Neural cell (in vitro differentiated cells): ENCODE measurements around the gene CERT1.

Experiments used
- EZH2 ChIP-seq: fragments of 200-600, 300-800 bp; shearing (Covaris generic), sonication (generic); IDR thresholded peaks from 2 replicates; pipeline ENCODE4 v1.6.1; 2014; ENCODE audit warnings: antibody characterized with exemption, low read length, borderline replicate concordance, mild to moderate bottlenecking; ENCODE audit not compliant: insufficient read depth, poor library complexity, severe bottlenecking
- MXI1 ChIP-seq: fragments of 450-650 bp; conservative IDR thresholded peaks from 2 replicates; pipeline ENCODE4 v1.6.1; 2014; ENCODE audit warnings: antibody characterized with exemption, mild to moderate bottlenecking; ENCODE audit not compliant: poor library complexity, severe bottlenecking
- POLR2AphosphoS5 ChIP-seq: IDR thresholded peaks from 2 replicates; pipeline ENCODE4 v1.6.1; 2012
- RAD21 ChIP-seq: fragments of 450-650 bp; conservative IDR thresholded peaks from 2 replicates; pipeline ENCODE4 v1.6.1; 2014; ENCODE audit warnings: antibody characterized with exemption, mild to moderate bottlenecking, moderate library complexity
- SMC3 ChIP-seq: fragments of 450-650 bp; conservative IDR thresholded peaks from 2 replicates; pipeline ENCODE4 v1.6.1; 2014; ENCODE audit warnings: antibody characterized with exemption, mild to moderate bottlenecking, moderate library complexity; ENCODE audit not compliant: poor library complexity
- TAF1 ChIP-seq: IDR thresholded peaks from 2 replicates; pipeline ENCODE4 v1.6.1; 2012; ENCODE audit warnings: low read depth
- TF ChIP-seq, protein P1 (sequence below): fragments of 450-650 bp; IDR thresholded peaks from 2 replicates; pipeline ENCODE4 v1.5.1; 2014; ENCODE audit warnings: antibody characterized with exemption, mild to moderate bottlenecking, moderate library complexity; ENCODE audit not compliant: poor library complexity, severe bottlenecking
- TF ChIP-seq, protein P2 (sequence below): IDR thresholded peaks from 2 replicates; pipeline ENCODE4 v1.6.1; 2012; ENCODE audit warnings: borderline replicate concordance

DNA sequence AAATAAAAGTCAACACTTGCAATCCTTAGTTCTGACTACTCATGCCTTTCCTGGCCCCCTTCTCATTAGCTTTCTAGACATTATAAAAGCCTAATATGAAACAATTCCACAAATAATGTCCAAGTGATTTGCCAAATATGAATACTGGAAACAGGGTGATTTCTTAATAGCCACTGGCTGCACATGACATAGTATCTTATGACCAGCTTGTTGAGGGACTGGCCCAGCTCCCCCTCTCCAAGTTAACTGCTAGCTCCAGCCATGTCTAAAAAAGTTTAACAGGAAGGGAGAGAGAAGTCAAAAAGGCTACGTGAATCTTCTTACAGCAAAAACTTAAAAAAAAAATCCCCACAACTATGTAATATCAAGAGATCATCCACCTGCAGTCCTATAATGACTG lies 1.5 kb downstream of the CERT1 start:
- TF ChIP-seq, protein P1, sequence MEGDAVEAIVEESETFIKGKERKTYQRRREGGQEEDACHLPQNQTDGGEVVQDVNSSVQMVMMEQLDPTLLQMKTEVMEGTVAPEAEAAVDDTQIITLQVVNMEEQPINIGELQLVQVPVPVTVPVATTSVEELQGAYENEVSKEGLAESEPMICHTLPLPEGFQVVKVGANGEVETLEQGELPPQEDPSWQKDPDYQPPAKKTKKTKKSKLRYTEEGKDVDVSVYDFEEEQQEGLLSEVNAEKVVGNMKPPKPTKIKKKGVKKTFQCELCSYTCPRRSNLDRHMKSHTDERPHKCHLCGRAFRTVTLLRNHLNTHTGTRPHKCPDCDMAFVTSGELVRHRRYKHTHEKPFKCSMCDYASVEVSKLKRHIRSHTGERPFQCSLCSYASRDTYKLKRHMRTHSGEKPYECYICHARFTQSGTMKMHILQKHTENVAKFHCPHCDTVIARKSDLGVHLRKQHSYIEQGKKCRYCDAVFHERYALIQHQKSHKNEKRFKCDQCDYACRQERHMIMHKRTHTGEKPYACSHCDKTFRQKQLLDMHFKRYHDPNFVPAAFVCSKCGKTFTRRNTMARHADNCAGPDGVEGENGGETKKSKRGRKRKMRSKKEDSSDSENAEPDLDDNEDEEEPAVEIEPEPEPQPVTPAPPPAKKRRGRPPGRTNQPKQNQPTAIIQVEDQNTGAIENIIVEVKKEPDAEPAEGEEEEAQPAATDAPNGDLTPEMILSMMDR, result no peak
- TF ChIP-seq, protein P2, sequence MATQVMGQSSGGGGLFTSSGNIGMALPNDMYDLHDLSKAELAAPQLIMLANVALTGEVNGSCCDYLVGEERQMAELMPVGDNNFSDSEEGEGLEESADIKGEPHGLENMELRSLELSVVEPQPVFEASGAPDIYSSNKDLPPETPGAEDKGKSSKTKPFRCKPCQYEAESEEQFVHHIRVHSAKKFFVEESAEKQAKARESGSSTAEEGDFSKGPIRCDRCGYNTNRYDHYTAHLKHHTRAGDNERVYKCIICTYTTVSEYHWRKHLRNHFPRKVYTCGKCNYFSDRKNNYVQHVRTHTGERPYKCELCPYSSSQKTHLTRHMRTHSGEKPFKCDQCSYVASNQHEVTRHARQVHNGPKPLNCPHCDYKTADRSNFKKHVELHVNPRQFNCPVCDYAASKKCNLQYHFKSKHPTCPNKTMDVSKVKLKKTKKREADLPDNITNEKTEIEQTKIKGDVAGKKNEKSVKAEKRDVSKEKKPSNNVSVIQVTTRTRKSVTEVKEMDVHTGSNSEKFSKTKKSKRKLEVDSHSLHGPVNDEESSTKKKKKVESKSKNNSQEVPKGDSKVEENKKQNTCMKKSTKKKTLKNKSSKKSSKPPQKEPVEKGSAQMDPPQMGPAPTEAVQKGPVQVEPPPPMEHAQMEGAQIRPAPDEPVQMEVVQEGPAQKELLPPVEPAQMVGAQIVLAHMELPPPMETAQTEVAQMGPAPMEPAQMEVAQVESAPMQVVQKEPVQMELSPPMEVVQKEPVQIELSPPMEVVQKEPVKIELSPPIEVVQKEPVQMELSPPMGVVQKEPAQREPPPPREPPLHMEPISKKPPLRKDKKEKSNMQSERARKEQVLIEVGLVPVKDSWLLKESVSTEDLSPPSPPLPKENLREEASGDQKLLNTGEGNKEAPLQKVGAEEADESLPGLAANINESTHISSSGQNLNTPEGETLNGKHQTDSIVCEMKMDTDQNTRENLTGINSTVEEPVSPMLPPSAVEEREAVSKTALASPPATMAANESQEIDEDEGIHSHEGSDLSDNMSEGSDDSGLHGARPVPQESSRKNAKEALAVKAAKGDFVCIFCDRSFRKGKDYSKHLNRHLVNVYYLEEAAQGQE, result no peak
- TF ChIP-seq POLR2AphosphoS5 (no peak), TAF1 (no peak), MXI1 (no peak), EZH2 (no peak), RAD21 (no peak), SMC3 (no peak)
